ENCODE measurements around the gene HSPBP1.

- TF ChIP-seq CTCF (IDR thresholded peaks at IDR 0.05; ENCODE audit: poor library complexity, severe bottlenecking) = no peak
- TF ChIP-seq EP300 (conservative IDR thresholded peaks at IDR 0.05; ENCODE audit: poor library complexity, severe bottlenecking) = no peak
Observed at GRCh38 chr19:55284405-55285058, 4.6 kb upstream of the HSPBP1 start.

Measured in neural cell (in vitro differentiated cells).